Activated naive CD4-positive, alpha-beta T cell treated with anti-CD3 and anti-CD28 coated beads, Interleukin-2, amount 10 ng/mL, durations not matched to agents 7 days and 5 days (primary cell): ENCODE results near the gene PHOSPHO2.
A peak's percentile ranks its signal among the peaks of the same experiment; 100 is the strongest.

Experiments used
- CTCF ChIA-PET: fragments of 350-600 bp; sonication (Branson Sonifier 250); formaldehyde crosslinking; loops from one replicate; lab custom pipeline; 2021; ENCODE audit warnings: antibody characterized with exemption; lab: Charles Lee
- DNase-seq: peaks from one replicate; pipeline ENCODE4 v3.0.0-alpha.2; 2020
- H3K27ac Mint-ChIP-seq: one replicate; pipeline ENCODE4 v1.8.0; 2021; ENCODE audit warnings: mild to moderate bottlenecking, moderate library complexity, mixed read lengths
- H3K27me3 Mint-ChIP-seq: one replicate; pipeline ENCODE4 v1.8.0; 2021; ENCODE audit warnings: mild to moderate bottlenecking, mixed read lengths
- H3K36me3 Mint-ChIP-seq: one replicate; pipeline ENCODE4 v1.8.0; 2021; ENCODE audit warnings: mixed read lengths
- H3K4me1 Mint-ChIP-seq: one replicate; pipeline ENCODE4 v1.8.0; 2021; ENCODE audit warnings: mixed read lengths
- H3K4me3 Mint-ChIP-seq: one replicate; pipeline ENCODE4 v1.8.0; 2021; ENCODE audit warnings: mild to moderate bottlenecking, moderate library complexity, mixed read lengths
- H3K9me3 Mint-ChIP-seq: one replicate; pipeline ENCODE4 v1.8.0; 2021; ENCODE audit warnings: mixed read lengths

The PHOSPHO2 gene

GRCh38 chr2:169694113-169694893 lies at the start of gene PHOSPHO2, which contains the start of gene CFAP210:
TSS of gene PHOSPHO2 (plus strand) at chr2:169694469. CDS start at chr2:169700972, 6,503 bp downstream.
TSS of gene CFAP210 (minus strand) at chr2:169694405. CDS start at chr2:169694327, 78 bp downstream.
- DNase-seq, result peak; percentile 99
- peaks cover 6% of the 10 kb centered on the region for H3K9me3 Mint-ChIP-seq
- H3K4me1 Mint-ChIP-seq, result peaks cover 30% of the 10 kb centered on the region
- H3K4me3 Mint-ChIP-seq, result peak within 1 kb of the TSS; percentile 77
- peaks cover 6% of the 10 kb centered on the region for H3K36me3 Mint-ChIP-seq
- peaks cover 25% of the 10 kb centered on the region for H3K27me3 Mint-ChIP-seq
- peak within 1 kb of the TSS; percentile 87 for H3K27ac Mint-ChIP-seq
- CTCF ChIA-PET, result interaction anchor here (1.3 kb wide), 1 partner anchor 11 kb away, joined by 3 read pairs; no protein-coding TSS in a partner anchor

GRCh38 chr2:169647496-169647895 lies 46.8 kb upstream of the PHOSPHO2 start:
- no peak for DNase-seq
- no peak overlapping the region for H3K27ac Mint-ChIP-seq
- no peak overlapping the region for H3K4me3 Mint-ChIP-seq
- CTCF ChIA-PET, result no interaction called here
- H3K36me3 Mint-ChIP-seq, result no peaks in the 10 kb centered on the region
- no peaks in the 10 kb centered on the region for H3K9me3 Mint-ChIP-seq
- no peaks in the 10 kb centered on the region for H3K4me1 Mint-ChIP-seq
- H3K27me3 Mint-ChIP-seq, result peaks cover 11% of the 10 kb centered on the region

- DNase-seq, result no peak
- Mint-ChIP-seq H3K36me3 (no peaks in the 10 kb centered on the region), H3K9me3 (no peaks in the 10 kb centered on the region), H3K4me1 (no peaks in the 10 kb centered on the region), H3K27me3 (peaks cover 17% of the 10 kb centered on the region), H3K4me3 (no peak overlapping the region), H3K27ac (no peak overlapping the region)
- CTCF ChIA-PET, result no interaction called here
Observed at GRCh38 chr2:169649278-169649677, 45.0 kb upstream of the PHOSPHO2 start.

GRCh38 chr2:169653636-169654035 lies 40.6 kb upstream of the PHOSPHO2 start:
- CTCF ChIA-PET, result no interaction called here

GRCh38 chr2:169656164-169656563 lies 38.1 kb upstream of the PHOSPHO2 start:
- DNase-seq, result no peak
- Mint-ChIP-seq H3K4me3 (no peak overlapping the region), H3K27me3 (peaks cover 21% of the 10 kb centered on the region), H3K36me3 (no peaks in the 10 kb centered on the region), H3K4me1 (peaks cover 2% of the 10 kb centered on the region), H3K27ac (no peak overlapping the region), H3K9me3 (no peaks in the 10 kb centered on the region)
- CTCF ChIA-PET, result no interaction called here

More at GRCh38 chr2:169653636-169654035, 40.6 kb upstream of the PHOSPHO2 start:
- no peaks in the 10 kb centered on the region for H3K9me3 Mint-ChIP-seq
- no peak overlapping the region for H3K4me3 Mint-ChIP-seq
- no peaks in the 10 kb centered on the region for H3K4me1 Mint-ChIP-seq
- peaks cover 28% of the 10 kb centered on the region for H3K27me3 Mint-ChIP-seq
- H3K36me3 Mint-ChIP-seq, result no peaks in the 10 kb centered on the region
- DNase-seq, result no peak
- H3K27ac Mint-ChIP-seq, result no peak overlapping the region

GRCh38 chr2:169658877-169659276 lies 35.4 kb upstream of the PHOSPHO2 start:
- H3K27ac Mint-ChIP-seq, result no peak overlapping the region
- peaks cover 2% of the 10 kb centered on the region for H3K4me1 Mint-ChIP-seq
- H3K27me3 Mint-ChIP-seq, result peaks cover 25% of the 10 kb centered on the region
- CTCF ChIA-PET, result no interaction called here
- H3K9me3 Mint-ChIP-seq, result no peaks in the 10 kb centered on the region
- no peak for DNase-seq
- no peak overlapping the region for H3K4me3 Mint-ChIP-seq
- no peaks in the 10 kb centered on the region for H3K36me3 Mint-ChIP-seq

- Mint-ChIP-seq H3K4me3 (no peak overlapping the region), H3K27ac (no peak overlapping the region), H3K9me3 (no peaks in the 10 kb centered on the region), H3K4me1 (peaks cover 2% of the 10 kb centered on the region), H3K27me3 (peaks cover 25% of the 10 kb centered on the region), H3K36me3 (no peaks in the 10 kb centered on the region)
- no peak for DNase-seq
- CTCF ChIA-PET, result no interaction called here
Observed at GRCh38 chr2:169659320-169659719, 34.9 kb upstream of the PHOSPHO2 start.

GRCh38 chr2:169661265-169661664 lies 33.0 kb upstream of the PHOSPHO2 start:
- peaks cover 2% of the 10 kb centered on the region for H3K4me1 Mint-ChIP-seq

GRCh38 chr2:169662744-169663143 lies 31.5 kb upstream of the PHOSPHO2 start:
- H3K4me3 Mint-ChIP-seq, result no peak overlapping the region
- H3K27me3 Mint-ChIP-seq, result peaks cover 16% of the 10 kb centered on the region
- no peaks in the 10 kb centered on the region for H3K9me3 Mint-ChIP-seq
- H3K4me1 Mint-ChIP-seq, result peaks cover 2% of the 10 kb centered on the region
- H3K36me3 Mint-ChIP-seq, result no peaks in the 10 kb centered on the region
- H3K27ac Mint-ChIP-seq, result no peak overlapping the region
- CTCF ChIA-PET, result no interaction called here
- no peak for DNase-seq

More at GRCh38 chr2:169661265-169661664, 33.0 kb upstream of the PHOSPHO2 start:
- Mint-ChIP-seq H3K36me3 (no peaks in the 10 kb centered on the region), H3K4me3 (no peak overlapping the region), H3K27ac (no peak overlapping the region), H3K27me3 (peaks cover 20% of the 10 kb centered on the region), H3K9me3 (no peaks in the 10 kb centered on the region)
- no peak for DNase-seq
- CTCF ChIA-PET, result no interaction called here

- Mint-ChIP-seq H3K27me3 (peaks cover 16% of the 10 kb centered on the region), H3K9me3 (no peaks in the 10 kb centered on the region), H3K4me3 (no peak overlapping the region), H3K27ac (no peak overlapping the region), H3K4me1 (peaks cover 2% of the 10 kb centered on the region), H3K36me3 (no peaks in the 10 kb centered on the region)
- DNase-seq, result no peak
- CTCF ChIA-PET, result no interaction called here
Observed at GRCh38 chr2:169663247-169663646, 31.0 kb upstream of the PHOSPHO2 start.

GRCh38 chr2:169664600-169664977 lies 29.7 kb upstream of the PHOSPHO2 start:
- Mint-ChIP-seq H3K27me3 (peaks cover 22% of the 10 kb centered on the region), H3K36me3 (no peaks in the 10 kb centered on the region), H3K4me1 (peaks cover under 1% of the 10 kb centered on the region), H3K4me3 (no peak overlapping the region), H3K27ac (no peak overlapping the region), H3K9me3 (no peaks in the 10 kb centered on the region)
- CTCF ChIA-PET, result no interaction called here
- no peak for DNase-seq

- Mint-ChIP-seq H3K27me3 (peaks cover 22% of the 10 kb centered on the region), H3K9me3 (no peaks in the 10 kb centered on the region), H3K36me3 (no peaks in the 10 kb centered on the region), H3K4me3 (no peak overlapping the region), H3K4me1 (no peaks in the 10 kb centered on the region), H3K27ac (no peak overlapping the region)
- CTCF ChIA-PET, result no interaction called here
- no peak for DNase-seq
Observed at GRCh38 chr2:169664978-169665930, 29.0 kb upstream of the PHOSPHO2 start.

- H3K27me3 Mint-ChIP-seq, result peaks cover 20% of the 10 kb centered on the region
- no peaks in the 10 kb centered on the region for H3K36me3 Mint-ChIP-seq
- H3K4me3 Mint-ChIP-seq, result no peak overlapping the region
- no peak overlapping the region for H3K27ac Mint-ChIP-seq
- no peak for DNase-seq
- CTCF ChIA-PET, result no interaction called here
- no peaks in the 10 kb centered on the region for H3K9me3 Mint-ChIP-seq
- H3K4me1 Mint-ChIP-seq, result no peaks in the 10 kb centered on the region
Observed at GRCh38 chr2:169667583-169667982, 26.7 kb upstream of the PHOSPHO2 start.

GRCh38 chr2:169670215-169670651 lies 24.0 kb upstream of the PHOSPHO2 start:
- H3K4me1 Mint-ChIP-seq, result no peaks in the 10 kb centered on the region
- DNase-seq, result no peak
- H3K36me3 Mint-ChIP-seq, result no peaks in the 10 kb centered on the region
- H3K4me3 Mint-ChIP-seq, result no peak overlapping the region
- H3K27ac Mint-ChIP-seq, result no peak overlapping the region
- CTCF ChIA-PET, result no interaction called here
- no peaks in the 10 kb centered on the region for H3K9me3 Mint-ChIP-seq
- peaks cover 14% of the 10 kb centered on the region for H3K27me3 Mint-ChIP-seq
